Measurements from ENCODE around the gene SGCA.

Gene SGCA

DNA sequence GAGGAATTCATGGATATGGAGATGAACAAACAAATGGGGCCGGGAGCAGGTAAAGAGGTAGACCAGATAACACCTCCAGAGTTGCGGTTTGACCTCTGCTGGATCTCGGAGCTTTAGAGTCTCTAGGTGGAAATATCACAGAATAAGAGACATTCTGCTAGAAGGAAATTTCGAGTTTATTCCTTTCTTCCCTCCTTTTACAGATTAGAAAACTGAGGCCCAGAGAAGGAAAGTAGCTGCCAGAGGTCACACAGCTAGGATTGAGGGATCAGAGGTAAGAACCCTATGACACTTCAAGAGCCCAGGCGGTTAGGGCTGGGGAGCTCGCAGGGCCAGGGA, 43.3 kb downstream of the SGCA start:
- Histone ChIP-seq H3K27me3 (ENCODE audit: control insufficient read depth, low read length) (peaks cover 67% of the 10 kb centered on the region), H3K9me3 (ENCODE audit: control insufficient read depth, insufficient read depth, low read length) (no peaks in the 10 kb centered on the region), H3K36me3 (ENCODE audit: control insufficient read depth, low read length) (no peaks in the 10 kb centered on the region), H3K79me2 (ENCODE audit: control insufficient read depth, low read length) (no peaks in the 10 kb centered on the region), H3K4me3 (ENCODE audit: low read length) (no peak overlapping the region), H4K20me1 (ENCODE audit: control insufficient read depth, insufficient read depth, low read depth, low read length) (no peaks in the 10 kb centered on the region), H3K9me2 (replicated peaks; ENCODE audit: control insufficient read depth, low read length) (no peaks in the 10 kb centered on the region), H3K27ac (ENCODE audit: low read depth, low read length) (no peak overlapping the region), H3F3A (ENCODE audit: control insufficient read depth, insufficient read depth) (no peaks in the 10 kb centered on the region), H3K4me2 (ENCODE audit: low read length) (no peak overlapping the region), H3K4me1 (ENCODE audit: control insufficient read depth, low read length) (no peaks in the 10 kb centered on the region)
- TF ChIP-seq EZH2phosphoT487 (IDR thresholded peaks at IDR 0.05; ENCODE audit: borderline replicate concordance, low read length) = no peak
- TF ChIP-seq, protein P1, sequence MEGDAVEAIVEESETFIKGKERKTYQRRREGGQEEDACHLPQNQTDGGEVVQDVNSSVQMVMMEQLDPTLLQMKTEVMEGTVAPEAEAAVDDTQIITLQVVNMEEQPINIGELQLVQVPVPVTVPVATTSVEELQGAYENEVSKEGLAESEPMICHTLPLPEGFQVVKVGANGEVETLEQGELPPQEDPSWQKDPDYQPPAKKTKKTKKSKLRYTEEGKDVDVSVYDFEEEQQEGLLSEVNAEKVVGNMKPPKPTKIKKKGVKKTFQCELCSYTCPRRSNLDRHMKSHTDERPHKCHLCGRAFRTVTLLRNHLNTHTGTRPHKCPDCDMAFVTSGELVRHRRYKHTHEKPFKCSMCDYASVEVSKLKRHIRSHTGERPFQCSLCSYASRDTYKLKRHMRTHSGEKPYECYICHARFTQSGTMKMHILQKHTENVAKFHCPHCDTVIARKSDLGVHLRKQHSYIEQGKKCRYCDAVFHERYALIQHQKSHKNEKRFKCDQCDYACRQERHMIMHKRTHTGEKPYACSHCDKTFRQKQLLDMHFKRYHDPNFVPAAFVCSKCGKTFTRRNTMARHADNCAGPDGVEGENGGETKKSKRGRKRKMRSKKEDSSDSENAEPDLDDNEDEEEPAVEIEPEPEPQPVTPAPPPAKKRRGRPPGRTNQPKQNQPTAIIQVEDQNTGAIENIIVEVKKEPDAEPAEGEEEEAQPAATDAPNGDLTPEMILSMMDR (IDR thresholded peaks at IDR 0.05; ENCODE audit: low read depth, low read length, poor library complexity, severe bottlenecking) = no peak

DNA sequence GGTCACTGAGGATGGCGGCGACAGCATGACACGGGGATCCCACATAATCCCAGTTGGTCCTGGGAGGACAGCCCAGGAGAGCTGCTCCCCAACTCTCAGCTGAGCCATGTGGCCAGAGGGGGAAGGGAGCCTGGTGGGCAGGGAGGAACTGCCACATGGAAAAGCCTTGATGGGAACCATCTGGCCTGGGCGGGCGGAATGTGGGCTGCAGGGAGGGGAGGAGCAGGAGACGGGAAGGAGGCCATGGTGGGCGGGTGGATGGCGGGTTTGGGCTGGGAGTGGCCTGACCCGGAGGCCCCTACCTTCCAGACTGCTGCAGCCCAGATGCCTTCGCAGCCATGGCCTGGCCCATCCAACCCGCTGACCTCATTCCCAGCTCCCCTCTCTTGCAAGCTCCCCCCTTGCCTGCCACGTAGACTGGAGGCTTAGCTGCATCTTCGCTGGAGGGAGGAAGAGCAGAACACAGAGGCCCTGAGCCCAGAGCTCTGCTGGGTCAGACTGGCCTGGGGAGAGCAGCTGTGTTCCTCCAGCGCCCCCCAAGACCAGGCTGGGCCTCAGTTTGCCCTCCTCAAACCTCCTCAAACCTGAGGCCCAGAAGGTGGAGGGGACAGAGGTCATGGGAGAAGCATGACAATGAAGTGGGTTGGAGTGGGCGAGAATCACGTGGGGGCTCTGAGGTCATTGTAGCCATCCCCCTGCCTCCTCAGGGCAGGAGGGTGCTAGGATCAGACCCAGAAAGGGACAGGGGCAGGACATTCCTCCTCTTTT, 43.9 kb downstream of the SGCA start:
- Histone ChIP-seq H4K20me1 (ENCODE audit: control insufficient read depth, insufficient read depth, low read depth, low read length) (no peaks in the 10 kb centered on the region), H3K4me3 (ENCODE audit: low read length) (no peak overlapping the region), H3K9me3 (ENCODE audit: control insufficient read depth, insufficient read depth, low read length) (no peaks in the 10 kb centered on the region), H3K4me1 (ENCODE audit: control insufficient read depth, low read length) (no peaks in the 10 kb centered on the region), H3K27ac (ENCODE audit: low read depth, low read length) (no peak overlapping the region), H3K36me3 (ENCODE audit: control insufficient read depth, low read length) (no peaks in the 10 kb centered on the region), H3K79me2 (ENCODE audit: control insufficient read depth, low read length) (no peaks in the 10 kb centered on the region), H3K27me3 (ENCODE audit: control insufficient read depth, low read length) (peaks cover 67% of the 10 kb centered on the region), H3K4me2 (ENCODE audit: low read length) (no peak overlapping the region), H3K9me2 (replicated peaks; ENCODE audit: control insufficient read depth, low read length) (no peaks in the 10 kb centered on the region), H3F3A (ENCODE audit: control insufficient read depth, insufficient read depth) (no peaks in the 10 kb centered on the region)
- no peak for TF ChIP-seq EZH2phosphoT487 (IDR thresholded peaks at IDR 0.05; ENCODE audit: borderline replicate concordance, low read length)
- TF ChIP-seq, protein P1 (IDR thresholded peaks at IDR 0.05; ENCODE audit: low read depth, low read length, poor library complexity, severe bottlenecking) = no peak

DNA sequence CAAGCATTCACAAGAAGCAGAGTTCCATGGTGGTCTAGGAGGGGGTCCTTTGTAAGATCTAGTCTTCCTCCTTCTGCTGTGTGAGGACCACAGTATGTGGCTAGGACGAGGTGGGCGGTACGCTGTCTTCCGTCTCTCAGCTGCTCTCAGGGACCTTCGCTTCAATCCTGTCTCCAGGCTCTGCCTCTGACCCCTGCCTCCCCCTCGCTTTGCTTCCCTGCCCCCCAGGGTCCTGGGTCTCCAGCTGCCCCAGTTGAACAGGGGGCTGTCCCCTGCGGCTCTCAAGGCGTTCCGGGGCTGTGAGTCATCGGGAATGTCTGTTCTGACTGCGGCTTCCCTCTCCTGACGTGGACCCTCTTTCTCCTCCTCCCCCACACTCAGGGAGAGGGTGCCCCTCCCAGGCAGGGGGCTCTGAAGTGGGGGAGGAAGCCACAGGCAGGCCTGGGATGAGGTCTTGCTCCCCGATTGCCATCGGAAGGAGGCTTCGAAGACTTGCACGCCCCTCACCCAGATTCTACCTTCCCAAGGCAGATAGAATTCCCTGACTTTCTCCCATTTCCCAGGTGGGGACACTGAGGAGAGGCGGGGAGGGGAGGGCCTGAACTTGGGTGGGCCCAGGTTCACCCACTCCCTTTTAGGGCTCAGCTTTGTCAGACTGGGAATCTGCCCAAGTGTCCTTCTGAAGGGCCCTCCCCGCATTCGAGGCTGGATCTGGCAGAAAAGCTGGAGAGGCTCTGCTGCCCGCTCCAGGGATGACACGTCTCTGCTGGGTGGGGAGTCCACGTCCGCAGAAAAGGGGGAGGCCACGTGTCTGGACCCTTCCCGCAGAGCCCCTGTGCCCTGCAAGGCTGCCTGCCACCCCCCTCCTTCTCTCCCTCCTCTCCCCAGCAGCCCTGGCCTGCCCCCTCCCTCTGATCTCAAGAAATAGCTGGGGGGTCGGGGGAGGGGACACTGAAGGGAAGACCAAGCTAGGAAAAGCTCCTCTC, 44.7 kb downstream of the SGCA start:
- Histone ChIP-seq H3F3A (ENCODE audit: control insufficient read depth, insufficient read depth) (no peaks in the 10 kb centered on the region), H3K36me3 (ENCODE audit: control insufficient read depth, low read length) (no peaks in the 10 kb centered on the region), H3K27ac (ENCODE audit: low read depth, low read length) (no peak overlapping the region), H4K20me1 (ENCODE audit: control insufficient read depth, insufficient read depth, low read depth, low read length) (no peaks in the 10 kb centered on the region), H3K9me3 (ENCODE audit: control insufficient read depth, insufficient read depth, low read length) (no peaks in the 10 kb centered on the region), H3K27me3 (ENCODE audit: control insufficient read depth, low read length) (peaks cover 62% of the 10 kb centered on the region), H3K79me2 (ENCODE audit: control insufficient read depth, low read length) (no peaks in the 10 kb centered on the region), H3K4me2 (ENCODE audit: low read length) (no peak overlapping the region), H3K9me2 (replicated peaks; ENCODE audit: control insufficient read depth, low read length) (no peaks in the 10 kb centered on the region), H3K4me1 (ENCODE audit: control insufficient read depth, low read length) (no peaks in the 10 kb centered on the region), H3K4me3 (ENCODE audit: low read length) (no peak overlapping the region)
- TF ChIP-seq, protein P1 (IDR thresholded peaks at IDR 0.05; ENCODE audit: low read depth, low read length, poor library complexity, severe bottlenecking) = no peak
- no peak for TF ChIP-seq EZH2phosphoT487 (IDR thresholded peaks at IDR 0.05; ENCODE audit: borderline replicate concordance, low read length)
